HG03097 (cell line): ENCODE data around the gene CHCHD6.

Experiments
- ATAC-seq: cut with Tn5 transposase; IDR thresholded peaks from one replicate; pipeline ENCODE4 v1.9.1; 2021; ENCODE audit not compliant: unreplicated experiment, low FRiP score

The CHCHD6 gene

DNA sequence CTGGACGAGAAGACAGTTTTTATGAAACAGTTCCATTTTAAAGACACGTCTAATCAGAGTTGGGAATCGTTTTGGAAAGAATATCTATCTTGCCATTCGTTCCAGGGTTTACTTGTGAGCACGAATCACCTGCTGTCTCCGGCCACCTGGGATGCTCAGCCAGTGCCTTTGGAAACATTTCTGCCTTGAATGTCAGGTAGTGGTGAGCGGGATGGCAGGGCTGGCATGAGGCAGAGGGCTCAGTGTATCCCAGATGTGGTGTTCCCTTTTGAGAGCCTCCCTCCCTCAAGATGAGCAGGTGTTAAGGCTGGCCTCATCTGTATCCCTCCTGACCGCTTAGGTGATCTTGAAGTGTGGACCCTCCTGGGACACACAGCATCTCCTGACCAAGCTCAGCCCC, 231.0 kb downstream of the CHCHD6 start:
- ATAC-seq, result no peak

DNA sequence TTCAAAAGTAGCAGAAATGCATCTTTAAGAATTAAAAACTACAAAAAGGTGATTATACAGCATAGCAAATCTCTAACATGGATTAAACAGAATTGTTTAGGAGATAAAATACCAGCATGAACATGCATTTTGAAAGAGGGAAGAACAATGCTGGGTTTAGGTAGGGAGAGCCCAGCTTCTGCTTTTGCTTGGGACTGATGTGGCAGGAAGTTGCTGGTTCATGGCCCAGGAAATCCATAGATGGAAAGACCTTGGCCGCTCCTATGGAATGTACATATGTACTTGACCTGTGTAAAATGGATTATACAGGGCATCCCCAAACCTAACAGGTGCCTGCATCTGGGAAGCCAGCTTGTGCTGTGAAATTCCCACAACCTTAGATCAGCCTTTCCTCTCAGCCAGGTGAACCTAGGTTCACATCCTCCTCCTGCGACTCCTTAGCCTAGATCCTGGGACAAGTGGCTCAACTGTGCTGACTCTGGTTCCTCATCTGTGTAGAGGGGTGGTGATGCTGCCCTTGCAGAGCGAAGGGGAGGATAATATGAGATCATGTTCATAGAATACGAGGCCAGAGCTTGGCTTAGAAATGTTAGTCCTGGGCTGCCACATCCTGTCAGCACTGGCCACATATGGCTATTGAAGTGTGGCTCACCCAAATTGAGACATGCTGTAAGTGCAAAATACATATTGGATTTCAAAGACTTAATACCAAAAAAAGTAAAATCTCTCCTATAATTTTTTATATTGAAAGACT, 231.9 kb downstream of the CHCHD6 start:
- ATAC-seq, result no peak

DNA sequence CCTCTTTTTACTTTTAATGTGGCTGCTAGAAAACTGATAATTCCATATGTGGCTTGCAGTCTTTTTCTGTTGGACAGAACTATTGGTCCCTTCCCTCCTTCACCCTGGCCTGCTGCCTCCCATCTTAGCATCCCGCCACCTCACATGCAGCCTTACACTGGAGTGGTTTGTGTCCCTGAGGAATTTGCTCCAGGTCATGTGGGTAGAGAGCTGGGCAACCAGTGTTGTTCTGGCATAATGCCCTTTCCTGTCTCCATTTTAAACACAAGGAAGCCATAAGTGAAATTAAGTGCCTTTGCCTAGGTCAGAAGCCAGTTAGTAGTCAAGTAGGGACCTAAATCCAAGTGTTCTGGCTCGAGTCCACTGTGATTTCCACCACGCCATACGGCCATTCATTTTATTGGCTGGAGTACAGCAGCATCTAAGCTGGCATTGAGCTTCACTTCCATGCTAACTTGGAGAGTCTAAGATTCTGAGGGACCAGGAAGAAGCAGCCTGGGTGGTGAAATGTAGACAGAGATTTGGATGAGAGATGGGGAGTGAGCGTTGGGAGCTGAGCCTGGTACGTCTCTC, 232.9 kb downstream of the CHCHD6 start:
- ATAC-seq, result no peak

DNA sequence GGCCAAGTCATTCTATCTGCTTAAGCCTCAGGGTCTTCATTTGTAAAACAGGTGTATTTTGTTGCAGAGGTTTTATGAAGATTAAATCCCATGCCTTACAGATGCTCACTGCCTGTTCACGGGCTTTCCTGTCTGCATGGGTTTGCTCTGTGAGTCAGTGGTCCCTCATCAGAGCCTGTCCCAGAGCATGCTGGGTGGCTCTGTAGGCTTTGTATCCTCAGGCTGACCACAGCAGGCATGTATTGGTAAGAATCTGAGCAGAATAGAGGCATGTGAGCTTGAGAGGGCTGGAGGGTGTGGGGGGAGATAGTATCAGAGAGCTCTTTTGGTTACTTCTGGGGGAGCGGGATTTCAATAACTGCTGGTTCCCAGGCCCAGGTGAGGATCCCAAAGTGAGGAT, 233.5 kb downstream of the CHCHD6 start:
- ATAC-seq, result no peak

DNA sequence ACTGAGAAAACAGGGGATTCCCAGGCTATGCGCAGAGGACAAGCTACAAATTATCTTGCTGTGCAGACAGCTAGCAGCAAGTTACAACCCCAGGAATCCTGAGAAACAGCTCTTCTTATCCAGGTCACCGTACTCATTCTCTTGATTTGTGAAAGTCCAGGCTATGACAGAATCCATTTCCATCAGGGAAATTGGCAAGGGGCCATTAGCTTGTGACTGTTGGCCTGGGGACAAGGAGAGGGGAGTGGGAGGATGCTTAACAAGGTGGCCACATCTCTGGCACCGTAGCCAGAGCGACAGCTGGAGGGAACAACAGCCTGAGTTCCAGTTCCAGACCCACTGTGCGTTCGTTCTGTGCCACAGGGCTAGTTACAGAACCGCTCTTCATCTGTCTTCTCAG, 233.9 kb downstream of the CHCHD6 start:
- no peak for ATAC-seq

DNA sequence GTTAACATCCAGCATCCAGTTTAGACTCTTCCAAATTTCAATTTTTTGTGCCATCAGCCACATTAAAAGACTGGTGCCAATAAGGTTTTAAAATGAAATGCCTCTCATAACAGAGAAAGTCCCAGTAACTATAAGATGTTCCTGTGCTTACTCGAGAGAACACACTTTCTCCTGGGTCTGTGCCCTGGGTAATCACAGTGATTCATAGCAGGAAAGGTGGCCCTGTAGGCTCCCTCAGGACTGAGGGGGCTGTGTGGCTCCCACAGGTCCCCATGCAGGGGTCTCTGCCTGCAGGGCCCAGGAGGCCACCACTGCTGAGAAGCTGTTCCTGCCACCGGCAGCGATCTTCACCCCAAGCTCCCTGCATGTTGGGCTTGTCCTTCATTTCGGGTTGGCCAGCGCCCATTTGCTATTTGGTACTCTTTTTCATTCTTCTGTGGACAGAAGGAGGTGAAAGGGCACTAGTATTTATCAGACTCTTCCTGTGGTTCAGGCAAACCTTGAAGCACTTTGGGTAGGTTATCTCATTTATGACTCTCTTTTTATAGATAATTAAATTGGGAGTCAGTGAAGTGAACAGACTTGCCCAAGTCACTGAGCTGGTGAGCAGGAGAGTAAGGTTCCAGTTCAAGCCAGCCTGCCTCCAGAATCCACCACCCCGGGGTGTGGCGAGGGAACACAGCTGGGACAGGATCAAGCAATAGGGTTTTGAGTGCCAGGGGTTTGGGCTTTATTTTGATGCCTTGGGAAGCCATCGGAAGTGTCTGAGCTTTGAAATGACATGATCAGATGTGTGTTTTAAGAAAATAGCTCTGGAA, 234.7 kb downstream of the CHCHD6 start:
- no peak for ATAC-seq

DNA sequence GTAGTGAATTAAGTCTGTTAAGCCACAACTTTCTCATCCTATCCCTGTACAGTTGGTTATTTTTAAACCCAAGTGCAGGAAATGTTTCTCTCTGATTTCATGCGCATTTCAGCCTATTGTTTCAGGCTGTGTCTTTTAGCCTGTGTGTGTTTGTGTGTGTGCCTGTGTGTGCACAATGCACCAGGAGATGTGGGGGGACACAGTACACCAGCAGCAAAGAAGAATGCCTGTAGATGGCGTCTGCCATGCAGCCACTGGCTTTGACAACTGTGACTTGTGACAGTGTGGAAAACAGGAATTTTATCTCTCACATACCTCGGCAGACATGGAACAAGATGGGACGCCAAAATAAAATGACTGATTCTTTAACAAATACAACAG, 235.3 kb downstream of the CHCHD6 start:
- no peak for ATAC-seq

DNA sequence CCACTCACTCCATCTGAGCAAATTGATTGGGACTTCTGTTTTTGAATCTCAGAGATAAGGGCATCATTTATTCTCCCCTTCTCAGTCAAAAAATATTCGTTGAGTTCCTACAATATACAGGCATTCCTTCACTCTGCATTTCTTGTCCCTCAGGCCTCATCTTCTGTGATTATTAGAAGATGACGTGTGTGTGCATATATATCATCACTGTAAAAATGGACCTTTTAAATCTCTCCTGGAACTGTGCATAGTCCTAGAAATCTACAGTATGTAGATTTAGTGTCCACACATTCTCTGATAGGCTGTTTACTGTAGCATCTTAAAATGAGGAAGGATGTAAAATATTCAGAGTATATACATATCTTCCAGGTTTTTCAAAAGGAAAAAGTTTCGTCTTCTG, 235.7 kb downstream of the CHCHD6 start:
- ATAC-seq, result no peak

DNA sequence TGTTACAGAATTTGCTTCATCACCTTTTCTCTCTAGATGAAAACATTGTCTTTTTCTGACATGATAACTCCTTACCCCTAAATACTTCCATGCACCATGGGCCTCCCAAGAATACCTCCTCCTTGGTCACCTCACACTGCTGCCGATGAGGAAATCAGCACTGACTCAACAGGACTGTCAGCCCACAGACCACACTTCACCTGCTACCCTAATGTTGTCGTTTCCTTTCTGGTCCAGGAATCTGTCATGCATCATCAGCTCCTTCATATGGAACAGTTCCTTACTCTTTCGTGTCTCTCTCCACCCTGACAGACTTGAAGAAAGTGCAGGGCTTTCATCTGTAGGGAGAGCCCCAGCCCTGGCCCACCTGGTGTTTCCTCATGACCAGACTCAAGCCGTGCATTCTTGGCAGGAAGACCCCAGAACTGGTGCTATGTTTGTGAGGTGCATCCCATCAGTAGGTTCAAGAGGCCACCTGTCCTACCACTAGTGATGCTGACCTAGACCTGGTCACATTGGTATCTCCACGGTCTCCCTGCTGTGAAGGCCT, 237.8 kb downstream of the CHCHD6 start:
- ATAC-seq, result no peak

DNA sequence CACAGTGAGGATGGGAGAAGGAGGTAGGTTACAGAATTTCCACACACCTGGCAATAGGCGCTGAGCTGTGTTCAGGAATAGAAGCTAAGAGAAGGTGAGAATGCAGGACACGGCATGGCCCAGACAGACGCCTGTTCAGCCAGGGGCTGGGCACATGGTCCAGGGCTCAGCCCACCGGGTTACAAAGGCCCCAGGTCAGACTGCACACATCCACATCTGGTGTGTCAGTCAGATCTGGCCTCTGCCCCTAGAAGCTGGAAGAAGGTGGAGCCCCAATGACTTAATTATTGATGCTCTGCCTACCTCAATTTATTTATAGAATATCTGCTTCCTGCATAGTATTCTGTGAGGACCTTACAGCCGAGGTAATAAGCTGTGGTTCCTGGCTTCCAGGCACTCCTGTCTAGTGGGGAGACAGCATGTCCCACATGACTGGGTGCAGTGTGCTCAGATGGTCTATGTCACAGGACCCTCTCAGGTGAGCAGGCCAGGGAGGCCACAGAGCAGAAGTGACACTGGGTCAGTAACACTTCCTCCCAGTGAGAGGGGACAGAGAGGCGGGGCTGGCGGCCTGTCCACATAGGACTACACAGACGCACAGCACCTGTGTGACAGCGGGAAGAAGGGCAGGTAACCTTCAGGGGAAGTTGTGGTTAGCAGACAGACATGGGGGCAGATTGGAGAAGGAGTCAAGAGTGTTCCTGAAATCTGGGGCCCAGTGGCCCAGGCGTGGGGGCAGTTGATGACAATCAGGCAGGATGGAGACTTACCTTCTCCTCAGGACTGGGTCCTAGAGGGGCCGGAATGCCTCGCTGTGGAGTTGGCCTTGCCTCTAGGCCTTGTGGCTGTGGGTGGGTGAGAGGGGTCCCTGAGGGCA, 240.3 kb downstream of the CHCHD6 start:
- ATAC-seq, result no peak

DNA sequence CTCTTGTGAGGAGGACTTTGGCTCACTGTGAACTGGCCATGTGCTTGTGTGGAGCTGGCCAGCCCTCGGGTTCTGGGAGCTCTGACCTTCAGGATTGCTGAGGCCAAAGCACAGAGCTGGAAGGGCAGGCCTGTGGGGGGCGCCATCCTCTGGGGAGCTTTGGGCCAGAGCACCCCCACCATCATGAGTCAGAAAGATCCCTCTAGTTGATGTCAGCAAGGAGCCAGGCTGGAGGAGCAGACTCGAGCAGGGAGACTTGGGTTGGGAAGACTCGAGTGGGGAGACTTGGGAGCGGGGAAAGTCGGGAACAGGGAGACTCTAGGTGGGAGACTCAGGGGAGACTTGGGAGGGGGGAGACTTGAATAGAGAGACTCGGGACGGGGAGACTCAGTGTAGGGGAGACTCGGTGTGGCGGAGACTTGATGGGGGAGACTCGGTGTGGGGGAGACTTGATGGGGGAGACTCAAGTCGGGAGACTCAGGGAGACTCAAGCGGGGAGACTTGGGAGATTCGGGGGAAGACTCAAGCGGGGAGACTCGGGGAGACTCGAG, 241.2 kb downstream of the CHCHD6 start:
- no peak for ATAC-seq

DNA sequence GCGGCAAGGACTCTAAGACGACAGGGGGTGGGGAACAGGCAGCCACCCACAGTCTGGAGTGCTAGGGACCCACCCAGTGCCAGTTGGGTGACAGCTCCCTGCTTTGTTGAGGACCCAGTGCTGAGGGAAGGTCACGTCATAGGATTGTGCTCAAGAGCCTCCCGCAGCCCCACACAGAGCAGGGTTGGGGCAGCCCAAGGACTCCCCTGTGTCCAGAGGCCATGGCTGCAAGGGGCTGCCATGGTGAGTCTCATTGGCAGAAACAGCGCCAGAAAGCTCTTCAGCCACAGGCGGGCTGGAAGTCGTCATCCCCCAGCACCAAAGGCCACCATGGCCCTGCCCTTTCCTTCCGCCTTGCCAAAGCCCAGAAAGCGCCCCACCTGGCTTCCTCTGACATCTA, 241.9 kb downstream of the CHCHD6 start:
- no peak for ATAC-seq

DNA sequence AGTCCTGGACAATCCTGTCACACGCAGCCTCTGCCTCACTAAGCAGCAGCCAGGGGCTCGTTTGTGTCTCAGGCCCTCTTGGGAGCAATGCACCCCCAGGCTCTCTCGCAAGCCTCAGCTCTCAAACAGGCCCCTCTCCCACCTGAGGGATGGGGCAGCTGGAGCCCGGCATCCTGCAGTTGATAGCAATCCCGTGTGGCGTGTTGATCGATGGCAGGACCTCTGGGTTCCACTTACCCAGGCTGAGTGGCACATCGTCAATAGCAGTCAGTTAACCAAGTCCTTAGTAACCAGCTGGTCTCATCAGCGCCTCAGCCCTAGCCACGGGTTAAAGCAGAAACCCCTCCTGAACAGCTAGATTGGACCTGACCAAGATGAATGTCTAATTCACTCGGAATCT, 242.4 kb downstream of the CHCHD6 start:
- ATAC-seq, result no peak

DNA sequence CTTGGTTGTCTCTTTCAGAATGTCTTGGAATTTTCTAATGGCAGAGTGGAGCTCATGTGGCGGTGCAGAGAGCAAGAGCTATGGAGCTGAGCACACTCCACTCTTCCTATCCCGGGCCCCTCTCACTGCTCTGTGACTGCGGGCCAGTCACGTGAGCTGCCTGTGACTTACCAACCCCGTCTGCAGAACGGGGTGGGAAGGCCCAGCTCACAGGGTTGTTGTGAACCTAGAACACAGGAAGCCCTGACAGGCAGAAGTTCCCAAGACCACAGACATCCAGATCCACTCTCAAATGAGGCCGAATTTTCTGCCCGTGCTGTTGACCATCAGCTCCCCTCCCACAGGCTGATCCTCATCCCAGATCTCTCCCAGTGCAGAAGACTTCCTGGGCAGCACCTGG, 243.4 kb downstream of the CHCHD6 start:
- ATAC-seq, result no peak

DNA sequence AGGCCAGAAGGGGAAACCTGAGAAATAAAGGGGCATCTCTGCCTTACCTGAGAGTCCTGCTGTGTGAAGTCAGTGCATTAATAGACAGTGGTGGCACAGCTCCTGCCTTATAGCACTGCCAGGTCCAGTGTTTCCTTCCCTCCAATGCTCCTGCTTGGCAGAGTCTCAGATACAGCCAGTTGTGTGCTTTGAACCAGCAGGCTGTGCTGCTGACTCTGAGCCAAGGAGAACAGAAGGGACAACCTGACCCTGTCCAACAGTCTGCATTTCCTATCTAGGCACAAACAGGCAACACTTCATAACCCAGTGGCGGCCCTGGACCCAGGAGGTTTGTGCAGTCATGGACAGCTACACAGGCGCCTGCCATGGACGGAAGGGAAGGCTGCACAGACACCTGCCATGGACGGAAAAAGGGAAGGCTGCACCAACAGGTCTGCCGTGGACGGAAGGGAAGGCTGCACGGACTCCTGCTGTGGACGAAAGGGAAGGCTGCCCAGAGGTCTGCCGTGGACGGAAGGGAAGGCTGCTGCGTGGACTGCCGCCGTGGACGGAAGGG, 245.0 kb downstream of the CHCHD6 start:
- no peak for ATAC-seq

DNA sequence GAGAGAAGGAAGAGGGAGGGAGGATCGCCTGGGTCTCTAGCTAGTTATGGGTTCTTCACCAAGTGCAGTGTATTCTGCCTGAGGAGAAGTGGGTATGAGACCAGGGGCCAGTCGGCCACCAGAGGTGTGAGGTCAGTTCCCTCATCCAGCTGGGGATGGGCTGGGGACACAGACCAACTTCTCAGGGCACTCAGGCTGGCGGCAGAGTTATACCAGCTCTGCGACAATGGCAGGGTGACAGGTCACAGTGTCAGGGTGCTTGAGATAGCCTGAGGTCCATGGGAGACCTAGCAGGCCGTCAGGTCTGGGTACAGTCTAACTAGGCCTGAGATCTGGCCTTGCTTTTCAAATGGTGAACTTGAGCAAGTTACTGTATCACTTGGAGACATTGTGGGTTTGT, 247.5 kb downstream of the CHCHD6 start:
- ATAC-seq, result no peak

DNA sequence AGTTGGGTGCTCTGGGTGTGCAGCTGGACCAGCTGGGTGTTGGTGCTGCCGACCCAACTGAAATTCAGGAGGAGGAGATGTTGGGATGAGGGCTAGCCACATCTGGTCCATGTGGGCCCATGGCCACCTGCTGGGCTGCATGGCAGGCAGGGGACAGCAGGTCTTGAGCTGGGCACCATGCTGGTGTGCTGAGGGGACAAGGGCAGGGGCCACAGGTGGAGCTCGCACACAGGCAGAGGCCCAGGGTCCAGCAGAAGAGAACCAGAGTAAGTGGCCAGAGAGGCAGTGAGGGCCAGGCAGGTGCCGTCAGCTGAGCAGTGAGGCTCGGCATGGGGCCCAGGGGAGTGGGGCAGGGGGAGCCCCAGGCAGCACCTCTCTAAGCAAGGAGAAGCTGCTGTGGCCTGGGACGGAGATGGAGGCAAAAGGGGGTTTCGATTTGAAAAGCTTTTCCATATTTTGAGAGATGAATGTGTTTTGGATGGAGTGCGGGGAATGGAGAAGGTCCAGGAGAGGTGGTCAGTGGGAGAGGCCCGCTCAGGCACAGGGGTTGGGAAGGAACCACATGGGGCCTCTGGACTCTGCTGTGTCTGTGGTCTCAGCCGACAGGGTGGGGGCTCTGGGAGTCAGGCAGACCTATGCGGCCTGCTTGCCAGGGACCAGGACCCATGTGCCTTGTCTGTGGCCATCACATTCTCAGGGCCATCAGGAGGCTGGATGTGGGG, 248.4 kb downstream of the CHCHD6 start:
- no peak for ATAC-seq

DNA sequence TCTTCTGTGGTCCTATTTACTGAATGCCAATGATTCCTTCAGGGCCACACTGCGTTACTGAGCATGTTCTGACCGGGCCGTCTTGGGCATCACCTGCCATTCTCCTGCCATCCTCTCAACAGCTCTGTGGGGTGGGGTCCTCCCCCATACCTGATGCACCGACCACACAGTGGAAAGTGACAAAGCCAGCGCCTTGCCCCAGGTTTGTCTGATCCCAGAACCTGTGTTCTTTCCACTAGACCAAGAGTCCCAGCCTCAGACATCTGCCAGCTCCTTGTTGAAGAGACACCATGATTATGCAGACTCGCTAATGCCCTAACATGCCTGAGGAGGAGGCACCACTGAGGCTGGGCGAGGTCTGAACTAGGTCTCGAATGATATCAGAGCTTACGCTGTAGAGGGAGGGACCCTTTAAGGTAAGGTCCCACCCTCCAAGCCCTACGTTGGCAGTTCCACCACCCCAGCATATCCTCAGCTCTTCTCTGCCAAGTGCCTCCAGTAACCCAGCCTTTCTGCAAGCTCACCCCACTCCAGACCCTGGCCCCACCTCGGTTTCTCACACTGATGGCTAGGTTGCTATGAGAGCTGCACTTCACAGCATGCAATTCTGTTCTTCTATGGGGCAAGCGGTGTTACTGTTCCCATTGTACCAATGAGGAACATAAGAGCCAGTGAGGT, 249.1 kb downstream of the CHCHD6 start:
- no peak for ATAC-seq
